ENCODE data around the gene PALM. TPM values are rescaled to one million over a fixed set of nuclear protein-coding genes. Genes with fewer than 3 reads are reported as not detected.

The PALM gene
- total and polyA plus RNA-seq, 10 of the 15 experiments (the other 5 are each of a cell fraction or from before 2014, with no cell fraction given) = 0.09 to 0.95 (median 0.23) TPM; not detected in 2

DNA sequence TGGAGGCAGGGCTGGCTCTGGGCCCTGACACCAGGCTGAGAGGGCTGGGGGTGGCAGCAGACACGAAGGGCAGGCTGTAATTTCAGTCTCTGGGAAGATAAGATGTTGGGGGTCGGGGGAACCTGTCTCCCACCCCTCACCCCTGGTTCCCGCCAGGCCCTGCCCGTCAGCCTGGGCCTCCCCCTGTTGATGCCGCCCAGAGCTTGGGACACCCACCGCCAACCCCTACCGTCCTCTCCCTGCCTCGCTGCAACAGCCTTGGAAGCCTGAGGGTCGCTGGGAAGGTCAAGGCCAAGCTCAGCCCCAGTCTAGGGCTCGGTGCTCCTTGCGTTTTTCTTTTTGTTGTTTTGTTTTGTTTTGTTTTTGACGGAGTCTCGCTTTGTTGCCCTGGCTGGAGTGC, 14.5 kb downstream of the PALM start:
- RAD21 ChIA-PET (ENCODE audit: unreplicated experiment) = interaction anchor here (0.8 kb wide), 1 partner anchor 9 kb away, joined by 3 read pairs; no protein-coding TSS in a partner anchor
- no peaks in the 10 kb centered on the region for H3K27me3 ChIP-seq (replicated peaks in 1 of 2; ENCODE audit: control insufficient read depth in 2 of 2, insufficient read depth in 2 of 2, low read length in 1 of 2)

More for the DNA sequence above, 14.5 kb downstream of the PALM start:
- H3K4me2 ChIP-seq (ENCODE audit: control insufficient read depth, insufficient read depth) = no peak overlapping the region
- no peaks in the 10 kb centered on the region for H3K36me3 ChIP-seq (ENCODE audit: control insufficient read depth in 2 of 2, insufficient read depth in 2 of 2, low read length in 1 of 2)
- ChIA-PET SMC1A (ENCODE audit: uncharacterized antibody, unreplicated experiment) (interaction anchor here (1.5 kb wide), 1 partner anchor 45 kb away, joined by 3 read pairs; no protein-coding TSS in a partner anchor), CTCF (no interaction called here), POLR2A (interaction anchor here (0.6 to 1.0 kb wide), 4 partner anchors 9 to 75 kb away, joined by 3 to 5 read pairs (median 4); no protein-coding TSS in a partner anchor)
- no peaks in the 10 kb centered on the region for H3K4me1 ChIP-seq (ENCODE audit: control insufficient read depth, insufficient read depth, low read length)
- in situ Hi-C loops (cut with MboI) = no loop called here
- no peak for DNase-seq (ENCODE audit: low read depth, low spot score)
- intact Hi-C loops (cut with micrococcal nuclease; ENCODE audit: unreplicated experiment) = no loop called here
- H3K4me3 ChIP-seq = no peak overlapping the region
- TF ChIP-seq NBN (IDR thresholded peaks at IDR 0.05) (no peak), DPF2 (IDR thresholded peaks at IDR 0.05) (no peak), ZZZ3 (IDR thresholded peaks at IDR 0.05; ENCODE audit: control insufficient read depth, insufficient read length, low read depth) (no peak), ELK1 (IDR thresholded peaks at IDR 0.05; ENCODE audit: low read depth, low read length) (no peak), CBFB (IDR thresholded peaks at IDR 0.05; ENCODE audit: low read depth) (no peak), EP300 (IDR thresholded peaks at IDR 0.05; ENCODE audit: borderline replicate concordance in 1 of 2, control insufficient read depth in 1 of 2, low read depth in 2 of 2, low read length in 2 of 2) (no peak), MTA3 (IDR thresholded peaks at IDR 0.05; ENCODE audit: borderline replicate concordance, low read length) (no peak), ATF3 (IDR thresholded peaks at IDR 0.05; ENCODE audit: borderline replicate concordance, extremely low read depth, low read depth, low read length) (no peak), ZSCAN29 (IDR thresholded peaks at IDR 0.05) (no peak), EGR1 (IDR thresholded peaks at IDR 0.05; ENCODE audit: borderline replicate concordance in 1 of 2, low read depth in 2 of 2, low read length in 2 of 2) (no peak), FOS (IDR thresholded peaks at IDR 0.05; ENCODE audit: borderline replicate concordance, extremely low read depth, insufficient read length) (no peak), BACH1 (IDR thresholded peaks at IDR 0.05; ENCODE audit: borderline replicate concordance) (no peak), WRNIP1 (IDR thresholded peaks at IDR 0.05; ENCODE audit: borderline replicate concordance, low read depth, low read length) (no peak), YBX1 (IDR thresholded peaks at IDR 0.05) (no peak), RAD51 (IDR thresholded peaks at IDR 0.05) (no peak), GATAD2B (conservative IDR thresholded peaks at IDR 0.05; ENCODE audit: low read depth) (no peak), ZBTB33 (IDR thresholded peaks at IDR 0.05) (no peak), MEF2A (IDR thresholded peaks at IDR 0.05; ENCODE audit: insufficient read depth, low read depth, low read length) (no peak), MYB (IDR thresholded peaks at IDR 0.05; ENCODE audit: borderline replicate concordance, low read depth, low read length) (no peak)
- TF ChIP-seq, protein P1, sequence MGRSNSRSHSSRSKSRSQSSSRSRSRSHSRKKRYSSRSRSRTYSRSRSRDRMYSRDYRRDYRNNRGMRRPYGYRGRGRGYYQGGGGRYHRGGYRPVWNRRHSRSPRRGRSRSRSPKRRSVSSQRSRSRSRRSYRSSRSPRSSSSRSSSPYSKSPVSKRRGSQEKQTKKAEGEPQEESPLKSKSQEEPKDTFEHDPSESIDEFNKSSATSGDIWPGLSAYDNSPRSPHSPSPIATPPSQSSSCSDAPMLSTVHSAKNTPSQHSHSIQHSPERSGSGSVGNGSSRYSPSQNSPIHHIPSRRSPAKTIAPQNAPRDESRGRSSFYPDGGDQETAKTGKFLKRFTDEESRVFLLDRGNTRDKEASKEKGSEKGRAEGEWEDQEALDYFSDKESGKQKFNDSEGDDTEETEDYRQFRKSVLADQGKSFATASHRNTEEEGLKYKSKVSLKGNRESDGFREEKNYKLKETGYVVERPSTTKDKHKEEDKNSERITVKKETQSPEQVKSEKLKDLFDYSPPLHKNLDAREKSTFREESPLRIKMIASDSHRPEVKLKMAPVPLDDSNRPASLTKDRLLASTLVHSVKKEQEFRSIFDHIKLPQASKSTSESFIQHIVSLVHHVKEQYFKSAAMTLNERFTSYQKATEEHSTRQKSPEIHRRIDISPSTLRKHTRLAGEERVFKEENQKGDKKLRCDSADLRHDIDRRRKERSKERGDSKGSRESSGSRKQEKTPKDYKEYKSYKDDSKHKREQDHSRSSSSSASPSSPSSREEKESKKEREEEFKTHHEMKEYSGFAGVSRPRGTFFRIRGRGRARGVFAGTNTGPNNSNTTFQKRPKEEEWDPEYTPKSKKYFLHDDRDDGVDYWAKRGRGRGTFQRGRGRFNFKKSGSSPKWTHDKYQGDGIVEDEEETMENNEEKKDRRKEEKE (IDR thresholded peaks at IDR 0.05) = no peak
- ATAC-seq = no peak
- no peaks in the 10 kb centered on the region for H3K79me2 ChIP-seq (ENCODE audit: control insufficient read depth, insufficient read depth, low read length)
- BruUV-seq (replicated peaks) = no TSS peak
- no peaks in the 10 kb centered on the region for H3K9me3 ChIP-seq (replicated peaks; ENCODE audit: control insufficient read depth, insufficient read depth, low read length)
- H3K27ac ChIP-seq (ENCODE audit: control insufficient read depth, insufficient read depth) = no peak overlapping the region
- H2AFZ ChIP-seq (ENCODE audit: control insufficient read depth, low read depth, low read length) = no peak overlapping the region
- H3K9ac ChIP-seq (ENCODE audit: control insufficient read depth, insufficient read depth, low read length) = no peak overlapping the region
- 47% methylated on average over 12 of the region's 13 CpGs for whole genome bisulfite sequencing (ENCODE audit: insufficient coverage, insufficient replicate concordance, low lambda C conversion rate, missing lambda C conversion rate)
- no peaks in the 10 kb centered on the region for H4K20me1 ChIP-seq (ENCODE audit: control insufficient read depth, insufficient read depth)
- no peak for FAIRE-seq
